B cell (primary cell): ENCODE measurements around the gene POM121L2.

Source experiments
- CTCF ChIP-seq: fragments of 200-600 bp; IDR thresholded peaks from one replicate; pipeline ENCODE4 v1.8.0; 2022; ENCODE audit warnings: antibody characterized with exemption, mild to moderate bottlenecking
- EZH2 ChIP-seq: IDR thresholded peaks from 2 replicates; pipeline ENCODE4 v1.6.1; 2012; ENCODE audit warnings: borderline replicate concordance, low read depth, mild to moderate bottlenecking, moderate library complexity, low read length; ENCODE audit not compliant: insufficient read depth, poor library complexity, severe bottlenecking

DNA sequence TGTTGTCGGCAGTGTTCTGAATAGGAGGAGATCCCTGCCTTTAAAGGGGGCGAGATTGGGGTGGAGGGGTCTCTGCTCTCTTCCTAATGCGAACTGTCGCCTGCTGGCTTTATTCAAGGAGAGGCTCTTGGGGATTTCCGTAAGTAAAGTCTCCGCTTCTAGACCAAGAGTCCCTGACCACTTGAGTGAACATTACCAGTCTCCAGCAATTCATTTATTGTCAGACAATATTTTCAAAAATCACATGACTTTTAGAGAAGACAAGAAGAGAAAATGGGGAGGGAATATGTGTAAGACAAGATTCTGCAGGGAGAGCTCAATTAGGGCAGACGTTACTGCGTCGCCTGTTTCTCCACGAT, 21.2 kb downstream of the POM121L2 start:
- TF ChIP-seq CTCF = no peak
- no peak for TF ChIP-seq EZH2
